SH-SY5Y (cell line): Measurements from ENCODE around the gene ATF5.

Experiments
- GATA2 ChIP-seq: IDR thresholded peaks from 2 replicates; pipeline ENCODE4 v1.6.1; 2011; ENCODE audit warnings: mild to moderate bottlenecking, low read depth, low read length
- GATA3 ChIP-seq: IDR thresholded peaks from 2 replicates; pipeline ENCODE4 v1.6.1; 2011; ENCODE audit warnings: low read depth, mild to moderate bottlenecking, low read length, moderate library complexity

- TF ChIP-seq GATA3 (no peak), GATA2 (no peak)
Observed at GRCh38 chr19:49894011-49894664, 34.9 kb upstream of the ATF5 start.
